ENCODE measurements around the gene ZNF474.

The ZNF474 gene

DNA sequence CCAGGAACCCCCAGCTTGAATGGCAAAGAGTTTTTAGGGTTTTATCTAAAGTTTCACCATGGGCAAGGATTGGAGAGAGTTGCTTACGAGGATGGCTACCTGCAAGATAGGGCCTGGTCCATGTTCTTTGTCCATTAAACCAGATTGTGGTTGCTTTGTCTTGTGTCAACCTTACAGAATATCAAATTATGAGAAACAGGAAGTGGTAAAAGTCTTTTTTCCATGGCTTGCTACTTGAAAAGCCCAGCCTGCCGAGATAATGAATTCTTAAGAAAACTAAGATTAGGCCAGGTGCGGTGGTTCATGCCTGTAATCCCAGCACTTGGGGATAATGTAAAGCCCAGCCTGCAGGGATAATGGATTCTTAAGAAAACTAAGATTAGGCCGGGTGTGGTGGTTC lies 24.4 kb downstream of the ZNF474 start:
- no peak for DNase-seq (ENCODE audit: low spot score)

DNA sequence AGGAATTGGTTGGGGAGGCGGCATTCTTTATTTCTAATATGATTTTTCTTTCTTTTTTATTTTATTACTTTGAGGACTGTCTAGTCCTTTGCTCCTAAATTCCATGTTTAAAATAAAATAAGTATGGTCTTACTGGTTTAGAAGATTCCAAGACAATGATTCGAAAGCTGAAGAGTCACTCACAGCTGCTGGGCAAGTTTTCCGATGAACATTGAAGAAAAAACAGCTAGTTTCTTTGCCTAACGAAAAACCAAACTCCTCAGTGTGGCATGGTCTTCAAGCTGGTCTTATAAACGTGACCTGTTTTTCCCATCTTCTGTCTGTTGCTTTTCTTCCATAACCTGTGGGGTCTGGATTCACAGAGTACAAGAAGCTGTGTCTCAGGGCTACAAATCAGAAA lies 25.1 kb downstream of the ZNF474 start:
- DNase-seq (ENCODE audit: low spot score) = no peak

DNA sequence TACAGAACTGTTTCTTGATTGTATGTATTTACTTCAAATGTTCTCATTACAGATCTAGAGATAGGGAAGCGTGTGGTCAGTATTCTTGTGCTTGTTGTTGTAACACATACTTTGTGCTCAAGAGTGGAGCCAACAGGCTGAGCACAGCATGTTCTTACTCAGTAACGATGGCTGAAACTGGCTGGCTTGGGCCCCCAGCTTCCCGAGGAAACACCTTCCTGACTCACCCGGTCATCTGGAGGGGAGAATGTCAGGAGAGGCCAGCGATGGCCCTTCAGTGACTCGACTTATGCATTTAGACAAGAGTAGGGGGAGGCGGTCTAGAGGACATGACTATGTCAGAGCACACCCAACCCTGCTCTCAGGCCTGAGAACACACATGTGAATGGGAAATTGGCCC lies 25.6 kb downstream of the ZNF474 start:
- peak; percentile 45 for DNase-seq (ENCODE audit: low spot score)

DNA sequence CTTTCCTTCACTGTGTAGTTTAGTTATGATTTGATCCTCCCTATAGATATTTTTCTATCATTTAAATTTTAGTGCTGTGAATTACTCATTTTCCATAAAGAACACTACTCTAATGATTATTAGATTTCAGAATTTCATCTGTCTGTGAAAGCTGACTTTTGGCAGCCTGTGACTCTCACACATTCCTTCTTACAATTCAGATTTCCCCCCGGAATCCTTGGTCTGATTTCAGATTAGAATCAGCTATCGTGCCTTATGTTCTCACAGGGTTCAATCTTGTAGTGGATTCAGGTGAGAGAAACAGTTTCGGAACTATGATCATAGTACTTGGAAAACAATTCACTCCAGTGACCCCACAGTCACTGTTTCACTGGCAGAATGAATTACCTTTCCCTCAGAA lies 26.2 kb downstream of the ZNF474 start:
- DNase-seq (ENCODE audit: low spot score) = no peak

DNA sequence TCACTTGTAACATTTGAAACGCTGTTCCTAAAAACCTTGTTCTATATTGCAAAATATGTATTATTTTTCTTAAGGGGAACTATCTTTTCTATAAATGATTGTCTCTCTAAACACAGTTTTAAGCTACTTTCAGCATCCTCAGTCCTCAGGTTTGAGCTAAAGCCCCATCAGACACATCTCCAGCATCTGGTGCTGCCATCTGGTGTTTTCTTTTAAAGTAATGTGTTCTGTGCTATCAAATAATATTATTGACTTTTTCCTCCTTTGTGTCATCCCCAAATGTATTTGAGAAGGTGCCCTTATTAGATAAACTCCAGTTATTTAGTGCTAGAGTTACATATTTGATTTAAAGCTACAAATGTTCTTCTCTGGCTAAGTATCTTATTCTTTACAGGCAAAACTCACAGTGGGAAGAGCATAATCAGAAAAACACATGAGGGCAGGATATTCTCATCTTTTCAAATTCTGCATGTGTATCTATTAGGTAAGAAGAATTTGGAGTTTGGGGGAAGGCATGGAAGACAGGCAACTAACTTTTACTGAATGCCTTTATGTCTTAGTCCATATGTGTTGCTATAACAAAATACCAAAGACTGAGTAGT lies 27.5 kb downstream of the ZNF474 start:
- peak; percentile 62 for DNase-seq (ENCODE audit: low spot score)

DNA sequence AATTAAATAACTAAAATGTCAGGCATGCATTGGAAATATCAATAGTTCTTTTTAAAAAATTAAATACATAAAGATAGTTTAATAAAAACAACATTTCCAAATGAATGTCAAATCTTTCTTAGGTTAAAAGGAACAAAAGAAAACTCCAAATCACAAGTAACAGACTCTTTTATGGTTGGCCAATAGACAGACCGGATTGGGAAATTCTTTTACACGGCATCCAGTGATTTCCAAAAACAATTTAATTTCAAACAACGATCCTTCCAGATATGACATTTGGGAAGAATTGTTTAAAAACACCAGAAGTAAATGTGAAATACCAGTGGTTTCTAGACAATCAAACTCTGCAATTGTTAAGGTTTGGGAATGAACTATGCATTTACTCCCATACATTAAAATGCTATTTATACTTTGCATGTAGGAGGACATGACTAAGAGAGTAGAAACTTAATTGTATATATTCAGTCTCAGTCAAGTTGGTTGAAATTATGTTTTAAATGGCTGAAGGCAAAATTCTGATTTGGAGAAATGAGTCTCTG lies 32.8 kb downstream of the ZNF474 start:
- DNase-seq (ENCODE audit: low spot score) = no peak

DNA sequence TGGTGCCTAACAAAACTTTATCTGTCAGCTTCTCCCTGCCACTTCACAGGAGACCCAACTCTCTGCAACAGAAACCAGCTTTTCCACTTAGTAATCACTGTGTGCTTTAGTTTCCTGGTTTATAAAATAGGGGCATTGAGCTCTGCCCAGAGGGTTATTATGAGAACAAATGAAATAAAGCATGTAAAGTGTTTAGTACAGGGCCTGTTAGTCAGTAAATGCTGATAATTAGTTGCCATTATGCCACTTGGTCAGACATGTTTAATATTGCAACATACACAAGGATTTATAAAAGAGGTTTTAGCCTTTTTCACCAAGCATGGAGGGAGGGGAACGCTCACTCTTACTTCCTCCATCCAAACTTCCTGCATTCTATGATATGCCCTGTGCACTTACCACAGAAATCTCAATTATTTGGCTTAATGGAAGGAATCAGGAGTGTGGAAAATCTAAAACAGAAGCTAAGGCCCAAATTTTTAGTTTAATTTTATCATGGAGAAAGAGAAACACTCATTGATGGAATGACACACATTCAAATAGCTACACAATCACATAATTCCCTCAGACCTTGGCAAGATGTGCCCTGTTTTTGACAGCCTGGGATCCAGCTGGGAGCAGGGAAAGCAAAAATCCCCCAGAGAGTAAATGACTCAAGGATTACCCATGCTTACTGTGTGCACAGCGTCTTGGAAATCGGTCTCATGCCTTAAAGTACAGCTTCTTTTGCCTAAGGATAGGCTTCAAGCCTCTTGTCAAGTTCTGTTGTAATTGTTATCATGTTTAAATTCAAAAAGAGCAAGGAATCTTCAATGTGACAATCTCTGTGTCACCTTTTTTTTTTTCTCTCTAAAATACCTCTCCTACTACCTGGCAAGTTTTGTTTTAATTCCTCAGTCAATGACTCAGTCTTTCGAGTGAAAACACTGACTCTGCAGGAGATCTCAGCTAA lies 34.0 kb downstream of the ZNF474 start:
- peak; percentile 93 for DNase-seq (ENCODE audit: low spot score)

DNA sequence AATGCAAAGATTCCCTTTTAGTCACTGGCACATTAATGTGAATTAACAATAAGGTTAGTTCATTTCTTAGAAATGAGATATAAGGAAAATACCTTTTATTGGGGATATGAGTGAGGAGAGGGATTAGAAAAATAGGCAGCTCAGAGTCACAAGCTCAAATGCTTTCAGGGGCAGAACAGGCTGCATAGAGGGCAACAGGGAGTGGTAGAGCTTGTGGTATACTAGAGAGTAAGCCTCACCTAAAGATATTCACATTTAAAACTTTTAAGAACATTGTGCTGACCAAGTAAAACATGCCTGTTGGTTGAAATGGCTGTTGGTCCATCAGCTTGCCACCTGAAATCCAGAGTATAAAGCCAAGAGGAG lies 34.7 kb downstream of the ZNF474 start:
- DNase-seq (ENCODE audit: low spot score) = no peak

DNA sequence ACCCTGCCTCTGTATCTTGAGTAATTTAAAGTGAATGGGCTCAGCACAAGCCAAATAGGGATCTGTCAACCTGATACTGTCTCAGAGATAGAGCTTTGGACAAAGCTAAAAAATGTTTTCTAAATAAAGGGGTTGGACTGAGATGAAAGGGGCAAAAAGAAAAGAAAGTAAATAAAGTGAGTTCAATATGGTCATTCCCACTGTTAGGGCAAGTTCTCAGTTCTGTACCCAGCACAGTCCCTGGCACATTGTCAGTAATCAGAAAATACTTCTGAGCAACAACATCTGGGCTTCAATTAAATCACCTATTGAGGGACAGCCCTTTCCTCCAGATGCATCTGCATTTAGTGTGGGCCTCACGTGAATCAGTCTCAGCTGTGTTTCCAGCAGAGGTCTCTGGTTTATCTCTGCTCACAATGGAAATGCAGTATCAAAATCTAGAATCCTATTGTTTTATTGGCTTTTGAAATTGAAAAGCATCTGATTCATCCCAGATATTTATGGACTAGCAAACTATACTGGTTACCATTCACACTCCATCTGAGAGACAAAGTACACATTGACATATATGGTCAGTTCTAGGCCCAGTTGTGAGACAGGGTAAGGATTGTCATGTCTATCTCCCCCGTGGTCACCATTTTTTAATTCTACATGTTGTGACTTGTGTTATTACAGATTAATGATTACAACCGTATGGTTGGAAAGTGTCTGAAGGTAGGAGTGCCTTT lies 35.6 kb downstream of the ZNF474 start:
- DNase-seq (ENCODE audit: low spot score) = no peak

DNA sequence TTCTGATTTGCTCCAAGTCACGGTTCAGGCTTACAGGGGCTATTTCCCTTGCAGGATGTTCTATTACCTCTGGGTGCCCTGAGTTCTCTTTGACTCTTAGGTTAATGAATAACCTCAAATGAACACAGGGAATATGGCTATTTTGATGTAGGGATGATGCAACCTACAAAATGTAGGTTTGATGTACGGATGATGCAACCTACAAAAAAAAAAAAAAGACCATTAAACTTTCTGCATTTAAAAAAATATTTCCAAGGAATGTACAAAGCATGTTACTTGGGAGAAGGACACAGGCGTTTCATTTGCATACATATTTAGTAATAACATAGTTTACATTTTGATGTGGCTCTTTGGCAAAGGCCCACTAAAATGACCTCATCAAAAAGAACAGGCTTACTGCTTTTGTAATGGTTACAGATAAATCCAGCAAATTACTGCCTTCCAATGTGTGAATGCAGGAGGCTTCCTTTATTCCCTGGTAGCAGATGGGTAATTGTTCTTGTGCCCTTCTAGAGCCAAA lies 36.3 kb downstream of the ZNF474 start:
- peak; percentile 93 for DNase-seq (ENCODE audit: low spot score)

DNA sequence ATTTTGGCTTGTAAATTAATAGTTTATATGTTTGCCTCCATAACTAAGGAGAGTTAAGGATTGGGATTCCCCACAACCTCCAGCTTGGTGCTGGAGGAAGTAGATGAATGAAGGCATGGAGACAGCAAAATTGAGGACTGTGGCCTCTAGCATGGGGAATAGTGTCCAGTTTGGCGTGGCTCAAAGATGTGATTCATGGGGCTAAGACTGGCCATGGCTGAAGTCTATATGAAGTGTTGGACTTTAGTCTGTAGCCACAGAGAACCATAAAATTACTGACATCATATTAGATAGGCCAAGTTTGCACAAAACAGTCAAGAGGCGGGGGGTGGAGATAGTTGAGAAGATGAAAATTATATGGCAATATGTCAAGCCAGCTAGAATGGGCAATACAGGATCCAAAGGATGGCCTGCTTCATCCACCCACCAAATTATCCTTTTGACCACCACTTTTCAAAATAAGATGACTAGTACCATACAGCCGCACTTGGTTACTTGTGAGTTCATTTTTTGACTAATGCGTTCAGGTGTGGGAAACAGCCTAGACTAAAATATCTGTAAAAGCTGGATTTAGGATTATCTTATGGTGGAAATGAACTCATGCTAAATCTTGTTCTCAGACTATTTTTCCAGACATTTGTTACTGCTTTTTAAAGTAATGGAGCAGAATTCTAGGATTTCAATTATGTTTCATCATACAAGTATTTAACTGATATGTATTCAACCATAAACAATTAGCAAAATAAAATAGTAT lies 40.2 kb downstream of the ZNF474 start:
- DNase-seq (ENCODE audit: low spot score) = no peak

DNA sequence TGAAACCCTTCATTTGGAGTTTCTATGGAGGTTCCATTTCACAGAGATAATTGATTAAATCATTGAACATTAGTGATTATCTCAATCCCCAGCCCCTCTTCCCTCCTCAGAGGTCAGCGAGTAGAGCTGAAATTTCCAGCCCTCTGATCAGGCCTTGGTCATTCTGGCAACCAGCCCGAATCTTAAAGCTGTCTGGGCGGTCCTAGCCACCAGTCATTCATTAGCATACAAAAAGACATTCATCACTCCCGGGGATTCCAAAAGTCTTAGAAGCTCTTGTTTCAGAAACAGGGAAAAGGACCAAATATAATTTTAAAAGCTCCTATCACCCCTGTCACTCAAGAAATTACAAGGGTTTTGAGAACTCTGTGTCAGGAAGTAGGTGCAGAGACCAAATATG lies 41.3 kb downstream of the ZNF474 start:
- DNase-seq (ENCODE audit: low spot score) = peak; percentile 88

DNA sequence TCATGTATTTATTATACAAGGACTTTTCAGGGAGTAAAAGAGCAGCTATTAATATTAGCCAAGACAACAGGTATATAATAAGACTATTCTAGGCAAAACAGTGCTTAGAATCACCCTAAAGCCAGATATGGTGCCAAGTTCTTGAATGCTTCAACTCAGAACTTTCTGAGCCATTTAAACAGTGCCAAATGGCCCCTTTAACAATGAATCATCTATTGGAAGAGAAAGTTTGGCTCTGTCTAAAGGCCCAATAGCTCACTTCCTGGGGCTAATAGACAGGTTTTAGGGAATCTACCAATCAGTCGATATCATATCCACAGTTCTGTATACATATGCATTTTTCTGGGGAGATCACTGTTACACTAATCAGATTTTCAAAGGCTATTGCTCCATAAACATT lies 42.9 kb downstream of the ZNF474 start:
- no peak for DNase-seq (ENCODE audit: low spot score)

DNA sequence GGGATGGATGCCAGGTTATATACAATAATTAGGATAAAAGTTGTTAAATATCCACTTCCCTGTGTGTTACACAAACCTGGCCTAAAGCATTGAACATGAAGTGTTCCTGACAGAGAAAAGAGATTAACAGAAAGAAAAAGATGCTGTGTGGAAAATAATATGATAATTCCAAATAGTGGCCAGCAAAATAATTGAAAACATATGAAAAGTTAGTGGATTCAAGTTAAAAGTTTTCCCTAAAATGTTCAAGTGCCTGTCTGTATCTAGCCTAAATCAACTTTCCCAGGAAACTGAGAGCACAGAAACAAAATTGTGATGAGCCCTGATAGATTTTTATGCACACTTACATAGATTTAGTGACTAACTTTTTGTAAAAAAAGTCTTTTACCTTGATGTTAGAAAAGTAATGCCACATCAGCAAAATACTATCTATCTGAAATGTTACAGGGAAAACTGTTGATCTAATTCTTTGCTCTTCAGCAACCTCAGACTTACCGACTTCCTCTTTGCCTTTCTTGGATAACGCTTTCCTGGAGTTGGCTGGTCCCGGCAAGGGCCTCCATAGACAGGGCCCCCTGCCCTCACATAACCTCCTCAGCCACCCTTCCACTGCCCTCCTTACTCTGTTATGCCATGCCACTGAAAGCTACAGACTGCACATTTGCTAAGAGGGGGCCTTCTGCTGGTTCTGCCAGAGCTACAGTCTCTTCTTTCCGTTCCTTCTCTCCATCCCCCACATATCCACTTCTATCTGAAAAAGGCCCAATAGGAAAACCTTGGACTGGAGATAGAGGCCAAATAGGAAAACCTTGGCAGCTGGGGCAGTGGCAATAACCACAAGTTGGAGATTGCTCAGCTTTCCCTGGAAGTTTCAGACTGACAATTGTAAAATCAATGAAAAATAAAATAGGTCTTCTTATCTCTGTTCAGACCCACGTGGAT lies 44.4 kb downstream of the ZNF474 start:
- DNase-seq (ENCODE audit: low spot score) = no peak

DNA sequence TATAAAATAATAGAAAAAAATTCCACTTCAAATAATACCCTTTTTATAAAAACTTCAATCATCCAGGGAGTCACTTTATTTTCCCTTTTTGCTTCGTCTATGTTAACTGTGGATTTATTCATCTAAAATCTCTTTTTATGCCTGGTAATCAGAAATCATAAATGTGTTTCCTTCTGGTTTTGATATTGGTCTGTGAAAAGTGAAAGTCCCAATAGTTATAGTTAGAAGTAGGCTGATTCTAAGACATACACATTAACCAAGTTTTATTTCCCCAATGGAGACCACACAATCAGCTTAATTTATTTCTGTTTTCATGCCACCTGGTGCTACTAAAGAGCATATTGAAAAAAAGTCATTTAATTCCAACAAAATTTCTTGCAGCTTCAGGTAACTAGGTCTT lies 45.7 kb downstream of the ZNF474 start:
- DNase-seq (ENCODE audit: low spot score) = no peak

DNA sequence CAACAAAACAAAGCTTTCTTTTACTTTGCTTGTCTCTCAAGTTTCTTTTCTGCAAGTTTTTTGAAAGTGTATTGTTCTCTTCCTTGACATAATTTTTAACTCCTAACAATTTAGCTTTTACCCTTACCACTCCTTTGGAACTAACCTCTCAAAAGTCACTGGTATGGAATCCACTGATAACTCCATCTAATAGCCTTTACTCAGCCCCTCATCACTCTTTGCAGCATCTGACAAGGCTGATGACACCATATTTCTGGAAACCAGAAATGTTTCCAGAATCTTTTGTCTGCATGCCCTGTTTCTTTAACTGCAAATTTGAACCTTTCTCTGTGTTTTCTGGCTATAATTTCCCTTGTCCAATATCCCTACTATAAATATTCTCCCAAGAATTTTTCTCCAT lies 46.5 kb downstream of the ZNF474 start:
- no peak for DNase-seq (ENCODE audit: low spot score)

DNA sequence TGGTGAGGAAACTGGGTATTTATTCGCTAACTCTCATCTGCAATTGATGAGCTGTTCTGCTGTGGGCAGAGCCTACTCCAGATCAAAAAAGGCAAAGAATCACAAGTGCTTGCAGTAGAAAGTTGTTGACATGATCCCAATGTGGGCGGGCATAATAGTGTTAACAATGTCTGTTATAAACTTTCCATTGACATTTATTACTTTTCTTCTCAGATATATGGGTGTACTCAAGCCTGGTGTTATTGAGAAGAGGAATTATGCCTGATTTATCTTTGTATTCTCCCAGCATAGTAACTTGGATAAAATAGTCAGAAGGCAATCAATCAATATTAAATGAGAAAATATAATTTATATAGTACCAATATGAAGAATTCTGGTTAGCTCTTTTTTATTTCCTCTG lies 47.8 kb downstream of the ZNF474 start:
- DNase-seq (ENCODE audit: low spot score) = no peak

DNA sequence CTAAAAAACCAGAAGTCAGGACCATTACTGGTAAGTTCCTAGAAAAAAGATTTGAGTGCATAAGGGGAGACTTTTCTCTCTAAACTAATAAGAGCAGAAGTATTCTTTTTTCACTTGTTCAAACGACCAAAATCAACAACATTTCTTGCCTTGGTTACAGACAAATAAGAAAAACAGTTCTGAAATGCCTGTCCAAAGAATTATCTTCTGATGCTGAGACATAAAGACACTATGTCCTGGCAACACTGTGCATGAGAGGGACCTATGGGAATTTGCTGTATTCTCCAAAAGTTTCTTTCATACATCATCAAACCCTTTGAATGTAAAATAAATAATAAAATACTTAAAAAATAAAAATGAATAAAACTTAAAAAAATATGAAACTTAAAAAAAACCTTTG lies 50.4 kb downstream of the ZNF474 start:
- no peak for DNase-seq (ENCODE audit: low spot score)

DNA sequence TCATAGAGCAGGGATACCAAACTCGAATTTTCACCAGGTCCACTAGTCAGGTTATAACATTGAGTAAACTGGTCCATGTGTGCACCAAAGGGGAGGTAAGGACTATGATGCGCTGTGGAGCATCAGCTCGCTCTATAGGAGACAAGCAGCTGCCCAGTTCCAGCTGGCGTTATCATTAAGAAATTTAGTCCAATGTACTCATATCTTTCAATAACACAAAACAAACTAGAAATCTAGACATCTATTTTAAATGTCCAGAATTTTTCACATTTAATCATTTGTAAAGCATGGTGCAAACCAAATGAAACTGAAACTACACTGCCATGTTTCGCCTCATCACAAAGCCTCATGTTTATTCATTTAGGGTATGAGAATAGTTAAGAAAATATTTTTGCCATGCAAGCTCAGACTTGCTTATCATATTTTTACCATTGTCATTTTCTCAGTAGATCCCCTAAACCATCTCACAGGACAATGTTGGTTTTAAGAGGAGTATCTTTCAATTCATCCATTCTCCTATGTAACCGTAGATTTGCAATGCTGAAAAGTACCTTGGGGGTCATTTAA lies 50.9 kb downstream of the ZNF474 start:
- DNase-seq (ENCODE audit: low spot score) = peak; percentile 6

DNA sequence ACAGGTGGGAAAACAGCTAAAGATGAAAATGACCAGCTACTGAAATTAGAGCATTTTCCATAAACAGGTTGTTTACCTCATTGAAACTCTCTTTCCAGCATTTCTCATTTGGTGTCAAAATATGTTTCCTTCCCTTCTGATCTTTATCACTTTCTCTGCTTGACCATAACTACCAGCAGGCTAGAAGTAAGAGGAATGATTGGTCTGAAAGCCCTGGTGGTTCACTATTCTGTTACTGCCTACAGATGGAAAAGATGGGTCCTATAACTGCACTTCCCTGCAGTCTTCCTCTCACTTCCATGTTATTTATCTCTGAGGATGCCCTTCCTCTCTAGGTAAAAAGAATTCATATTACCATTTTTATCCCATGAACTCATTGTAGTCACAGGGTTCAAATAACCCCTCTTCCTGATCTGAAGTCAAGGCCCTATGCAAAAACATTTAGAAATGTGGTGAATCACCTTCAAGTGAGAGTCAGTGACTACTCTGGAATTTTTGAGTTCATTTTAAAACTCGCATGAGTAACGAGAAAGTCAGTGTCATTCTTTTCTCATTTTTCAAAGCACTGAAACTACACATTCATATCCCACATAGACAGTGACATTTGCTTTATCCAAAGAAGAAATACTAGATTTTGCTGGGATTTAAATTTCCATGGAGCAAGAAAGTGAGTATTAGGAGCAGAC lies 51.7 kb downstream of the ZNF474 start:
- peak; percentile 97 for DNase-seq (ENCODE audit: low spot score)
